Smooth muscle cell (in vitro differentiated cells): ENCODE measurements around the gene NAALADL2. TPM values are rescaled to one million over a fixed set of nuclear protein-coding genes. Genes with fewer than 3 reads are reported as not detected.

Source experiments
- DNase-seq: peaks from one replicate; lab custom pipeline; 2025; ENCODE audit not compliant: unreplicated experiment; lab: John Stamatoyannopoulos, UW
- H2AFZ ChIP-seq: fragments of 200-600 bp; sonication (generic); 2 replicates; pipeline ENCODE4 v1.6.0; 2016; ENCODE audit warnings: antibody characterized with exemption, low read depth, mild to moderate bottlenecking
- H3F3A ChIP-seq: fragments of 200-600 bp; sonication (generic); 2 replicates; pipeline ENCODE4 v1.6.0; 2017; ENCODE audit warnings: antibody characterized with exemption, low read depth
- H3K27ac ChIP-seq: fragments of 200-600 bp; sonication (generic); 2 replicates; pipeline ENCODE4 v1.5.1; 2016; ENCODE audit warnings: low read depth, mild to moderate bottlenecking
- H3K27me3 ChIP-seq: fragments of 200-600 bp; sonication (generic); 2 replicates; pipeline ENCODE4 v1.6.1; 2016; ENCODE audit warnings: low read depth, mild to moderate bottlenecking
- H3K36me3 ChIP-seq: fragments of 200-600 bp; sonication (generic); 2 replicates; pipeline ENCODE4 v1.5.1; 2016; ENCODE audit warnings: low read depth
- H3K4me1 ChIP-seq: fragments of 200-600 bp; sonication (generic); 2 replicates; pipeline ENCODE4 v1.5.1; 2016; ENCODE audit warnings: low read depth
- H3K4me2 ChIP-seq: fragments of 200-600 bp; sonication (generic); 2 replicates; pipeline ENCODE4 v1.6.0; 2016; ENCODE audit warnings: mild to moderate bottlenecking
- H3K4me3 ChIP-seq: fragments of 200-600 bp; sonication (generic); 2 replicates; pipeline ENCODE4 v1.5.1; 2016; ENCODE audit warnings: mild to moderate bottlenecking
- H3K79me2 ChIP-seq: fragments of 200-600 bp; sonication (generic); 2 replicates; pipeline ENCODE4 v1.6.0; 2016; ENCODE audit warnings: low read depth, mild to moderate bottlenecking
- H3K9ac ChIP-seq: fragments of 200-600 bp; sonication (generic); 2 replicates; pipeline ENCODE4 v1.6.0; 2016; ENCODE audit warnings: low read depth
- H3K9me3 ChIP-seq: fragments of 200-600 bp; sonication (generic); replicated peaks from 2 replicates; pipeline ENCODE4 v1.5.1; 2016; ENCODE audit warnings: low read depth
- H4K20me1 ChIP-seq: fragments of 200-600 bp; sonication (generic); 2 replicates; pipeline ENCODE4 v1.6.0; 2016; ENCODE audit warnings: low read depth
- CTCF ChIP-seq: fragments of 200-600 bp; sonication (generic); IDR thresholded peaks from 2 replicates; pipeline ENCODE4 v1.5.1; 2017; ENCODE audit warnings: borderline replicate concordance, mild to moderate bottlenecking, antibody characterized with exemption; ENCODE audit not compliant: insufficient read depth, poor library complexity, severe bottlenecking
- WGBS: methylation state at CpG from one replicate; pipeline ENCODE4 v1.1.7; 2016; ENCODE audit warnings: low lambda C conversion rate; 5-methylcytosine and 5-hydroxymethylcytosine counted together
- polyA plus RNA-seq: library from polyadenylated mRNA; unstranded; fragments of >200 nt; fragmentation: Nextera tagmentation; extraction: Ambion mirVana; gene quantifications from 2 replicates; pipeline ENCODE4 v1.2.1, GENCODE V29; 2016
- total RNA-seq: library from RNA; depleted of rRNA; stranded (reverse); fragments of >200 nt; gene quantifications from 2 replicates; pipeline ENCODE4 v1.2.3, GENCODE V29; 2014

Gene NAALADL2
- total and polyA plus RNA-seq, 2 experiments from 2014 or later, result 2.5 to 13.8 TPM

DNA sequence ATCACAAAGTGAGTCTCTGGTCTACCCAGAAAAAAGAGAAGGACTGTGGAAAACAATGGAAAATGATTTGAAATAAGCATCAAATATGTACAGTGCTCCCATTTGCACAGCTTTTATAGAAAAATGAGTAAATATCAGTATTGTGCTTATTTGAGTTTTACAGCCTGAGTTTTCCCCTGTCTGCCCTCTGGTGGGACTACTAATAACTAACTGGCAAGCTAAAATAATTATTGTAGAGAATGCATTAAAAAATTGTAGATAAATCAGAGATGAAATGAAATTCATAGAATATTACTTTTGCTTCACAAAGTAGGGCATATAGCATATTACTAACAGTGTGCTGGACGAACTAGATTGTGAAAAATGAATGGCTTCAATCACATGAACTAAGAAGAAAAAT is 287.1 kb downstream of the NAALADL2 start:
- no peaks in the 10 kb centered on the region for H3K4me1 ChIP-seq
- peak; percentile 36 for TF ChIP-seq CTCF
- H3F3A ChIP-seq, result no peaks in the 10 kb centered on the region
- H3K9me3 ChIP-seq, result no peaks in the 10 kb centered on the region
- H3K36me3 ChIP-seq, result no peaks in the 10 kb centered on the region
- no peaks in the 10 kb centered on the region for H4K20me1 ChIP-seq
- H3K4me3 ChIP-seq, result no peak overlapping the region
- H2AFZ ChIP-seq, result no peak overlapping the region
- H3K9ac ChIP-seq, result no peak overlapping the region
- no peak overlapping the region for H3K4me2 ChIP-seq
- no peak overlapping the region for H3K27ac ChIP-seq
- no peaks in the 10 kb centered on the region for H3K79me2 ChIP-seq
- WGBS, result 88% methylated on average over 1 of the region's 1 CpG
- DNase-seq, result no peak
- no peaks in the 10 kb centered on the region for H3K27me3 ChIP-seq

DNA sequence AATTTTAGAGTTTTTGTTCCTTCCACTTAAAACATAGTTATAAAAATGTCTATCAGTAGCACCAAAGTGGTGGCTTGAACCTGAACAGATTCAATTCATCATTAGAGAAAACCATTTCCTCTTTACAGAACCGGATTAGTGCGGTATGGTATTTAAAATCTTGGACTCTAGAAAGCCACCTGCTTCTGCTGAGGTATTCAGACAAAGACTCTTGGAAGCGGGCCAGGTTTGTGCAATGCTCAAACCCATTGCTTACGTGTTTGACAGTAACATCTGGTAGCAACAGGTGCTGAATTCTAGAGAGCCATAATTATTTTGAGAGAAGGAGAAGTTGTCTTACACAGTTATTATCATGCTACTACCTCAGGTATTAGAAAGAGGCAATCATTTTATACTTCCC is 290.5 kb downstream of the NAALADL2 start:
- H3K9me3 ChIP-seq, result no peaks in the 10 kb centered on the region
- 77% methylated on average over 4 of the region's 4 CpGs for WGBS
- no peak overlapping the region for H2AFZ ChIP-seq
- H3K9ac ChIP-seq, result no peak overlapping the region
- H3K36me3 ChIP-seq, result no peaks in the 10 kb centered on the region
- H3K4me3 ChIP-seq, result no peak overlapping the region
- no peak overlapping the region for H3K4me2 ChIP-seq
- no peak for TF ChIP-seq CTCF
- no peak for DNase-seq
- no peaks in the 10 kb centered on the region for H3K79me2 ChIP-seq
- no peaks in the 10 kb centered on the region for H3F3A ChIP-seq
- no peaks in the 10 kb centered on the region for H3K4me1 ChIP-seq
- no peak overlapping the region for H3K27ac ChIP-seq
- no peaks in the 10 kb centered on the region for H3K27me3 ChIP-seq
- H4K20me1 ChIP-seq, result no peaks in the 10 kb centered on the region

DNA sequence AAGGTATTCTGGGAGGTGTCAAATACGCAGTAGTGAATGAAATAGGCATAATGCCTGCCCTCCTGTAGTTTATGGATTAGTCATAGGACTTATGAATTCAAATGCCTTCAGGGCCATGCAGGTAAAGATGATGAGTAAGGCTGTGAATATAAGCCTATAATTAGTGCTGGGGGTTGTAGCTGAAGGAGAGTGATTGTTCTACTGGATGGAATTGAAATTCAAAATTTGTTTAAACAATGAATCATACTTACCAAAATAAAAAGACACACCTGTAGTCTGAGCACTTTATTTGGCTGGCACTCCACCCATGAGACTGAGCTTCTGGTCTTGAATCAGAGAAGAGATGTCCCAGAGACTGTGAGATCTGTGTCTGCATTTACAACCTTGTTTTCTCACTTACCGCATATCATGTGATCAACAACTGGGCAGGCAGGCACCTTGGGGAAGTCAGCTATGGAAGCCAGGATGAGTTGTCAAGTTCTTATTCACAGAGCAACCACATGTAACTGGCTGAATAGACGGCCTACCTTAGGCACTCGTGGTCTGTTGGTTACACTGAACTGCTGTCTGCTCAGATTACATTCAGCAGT is 291.8 kb downstream of the NAALADL2 start:
- Histone ChIP-seq H3K4me1 (no peaks in the 10 kb centered on the region), H3K9ac (no peak overlapping the region), H2AFZ (no peak overlapping the region), H3K79me2 (no peaks in the 10 kb centered on the region), H3K27me3 (no peaks in the 10 kb centered on the region), H3K9me3 (no peaks in the 10 kb centered on the region), H3K4me2 (no peak overlapping the region), H4K20me1 (no peaks in the 10 kb centered on the region), H3K4me3 (no peak overlapping the region), H3K27ac (peak overlapping the region; percentile 56), H3K36me3 (no peaks in the 10 kb centered on the region), H3F3A (no peaks in the 10 kb centered on the region)
- TF ChIP-seq CTCF, result no peak
- DNase-seq, result no peak
- WGBS, result 54% methylated on average over 4 of the region's 4 CpGs

DNA sequence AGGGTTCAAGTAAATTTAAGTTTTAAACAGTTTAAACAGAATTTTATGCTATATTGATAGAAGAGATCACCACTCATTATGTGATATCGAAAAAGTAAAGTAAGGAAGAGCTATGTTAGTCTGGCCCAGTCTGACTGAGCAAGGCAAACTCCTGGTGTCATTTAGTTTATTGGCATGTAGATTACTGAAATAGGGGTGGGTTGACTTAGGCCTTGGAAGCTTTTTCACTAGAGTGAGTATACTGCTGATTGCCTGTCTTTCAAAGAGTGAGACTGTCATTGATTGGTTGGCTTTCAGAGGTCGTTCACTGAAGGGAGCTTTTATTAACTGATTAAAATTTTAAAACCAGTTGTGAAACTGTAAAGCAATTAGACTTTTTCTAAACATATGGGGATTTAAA is 294.5 kb downstream of the NAALADL2 start:
- WGBS, result 78% methylated on average over 2 of the region's 2 CpGs
- H2AFZ ChIP-seq, result no peak overlapping the region
- no peak for TF ChIP-seq CTCF

More for the DNA sequence above, 294.5 kb downstream of the NAALADL2 start:
- H3F3A ChIP-seq, result no peaks in the 10 kb centered on the region
- H3K4me3 ChIP-seq, result no peak overlapping the region
- H3K9me3 ChIP-seq, result no peaks in the 10 kb centered on the region
- H3K27ac ChIP-seq, result no peak overlapping the region
- no peak overlapping the region for H3K4me2 ChIP-seq
- H3K9ac ChIP-seq, result no peak overlapping the region
- no peaks in the 10 kb centered on the region for H4K20me1 ChIP-seq
- H3K4me1 ChIP-seq, result no peaks in the 10 kb centered on the region
- H3K36me3 ChIP-seq, result no peaks in the 10 kb centered on the region
- no peaks in the 10 kb centered on the region for H3K79me2 ChIP-seq
- H3K27me3 ChIP-seq, result no peaks in the 10 kb centered on the region
- DNase-seq, result no peak
